Fibroblast of lung (primary cell): ENCODE measurements around the gene SARM1.

Experiments used
- EZH2 ChIP-seq: IDR thresholded peaks from 2 replicates; pipeline ENCODE4 v1.5.1; 2012; ENCODE audit warnings: low read length, control low read depth, mild to moderate bottlenecking; ENCODE audit errors: missing control alignments
- TF ChIP-seq, protein P1 (sequence below), 2 donors: IDR thresholded peaks in 1 of 2; conservative IDR thresholded peaks in 1 of 2; 1 replicate in 1 of 2; 2 replicates in 1 of 2; pipeline ENCODE4 v1.5.1; 2011 to 2012; ENCODE audit warnings: low read length in 2 of 2, control low read depth in 1 of 2, inconsistent platforms in 1 of 2, low read depth in 1 of 2, mild to moderate bottlenecking in 1 of 2

- TF ChIP-seq, protein P1, sequence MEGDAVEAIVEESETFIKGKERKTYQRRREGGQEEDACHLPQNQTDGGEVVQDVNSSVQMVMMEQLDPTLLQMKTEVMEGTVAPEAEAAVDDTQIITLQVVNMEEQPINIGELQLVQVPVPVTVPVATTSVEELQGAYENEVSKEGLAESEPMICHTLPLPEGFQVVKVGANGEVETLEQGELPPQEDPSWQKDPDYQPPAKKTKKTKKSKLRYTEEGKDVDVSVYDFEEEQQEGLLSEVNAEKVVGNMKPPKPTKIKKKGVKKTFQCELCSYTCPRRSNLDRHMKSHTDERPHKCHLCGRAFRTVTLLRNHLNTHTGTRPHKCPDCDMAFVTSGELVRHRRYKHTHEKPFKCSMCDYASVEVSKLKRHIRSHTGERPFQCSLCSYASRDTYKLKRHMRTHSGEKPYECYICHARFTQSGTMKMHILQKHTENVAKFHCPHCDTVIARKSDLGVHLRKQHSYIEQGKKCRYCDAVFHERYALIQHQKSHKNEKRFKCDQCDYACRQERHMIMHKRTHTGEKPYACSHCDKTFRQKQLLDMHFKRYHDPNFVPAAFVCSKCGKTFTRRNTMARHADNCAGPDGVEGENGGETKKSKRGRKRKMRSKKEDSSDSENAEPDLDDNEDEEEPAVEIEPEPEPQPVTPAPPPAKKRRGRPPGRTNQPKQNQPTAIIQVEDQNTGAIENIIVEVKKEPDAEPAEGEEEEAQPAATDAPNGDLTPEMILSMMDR (conservative IDR thresholded peaks at IDR 0.05 in 1 of 2, IDR thresholded peaks at IDR 0.05 in 1 of 2; ENCODE audit: low read depth in 1 of 2, low read length in 2 of 2) = no peak
- no peak for TF ChIP-seq EZH2
Observed at GRCh38 chr17:28388106-28388505, 16.6 kb downstream of the SARM1 start.
